GM12891 (cell line): ENCODE measurements around the gene B3GNT8.

Experiments
- PAX5 ChIP-seq: IDR thresholded peaks from 2 replicates; pipeline ENCODE4 v1.6.1; 2011; ENCODE audit warnings: low read length, moderate library complexity, mild to moderate bottlenecking; ENCODE audit not compliant: insufficient read depth, severe bottlenecking
- POLR2A ChIP-seq: IDR thresholded peaks from 2 replicates; pipeline ENCODE4 v1.6.1; 2011; ENCODE audit warnings: low read depth, low read length, control low read depth
- POLR2AphosphoS5 ChIP-seq: IDR thresholded peaks from 2 replicates; pipeline ENCODE4 v1.6.1; 2011; ENCODE audit warnings: low read depth, low read length, control low read depth
- POU2F2 ChIP-seq: IDR thresholded peaks from 2 replicates; pipeline ENCODE4 v1.6.1; 2011; ENCODE audit warnings: low read depth, mild to moderate bottlenecking, control low read depth, low read length, moderate library complexity
- SPI1 ChIP-seq: IDR thresholded peaks from 2 replicates; pipeline ENCODE4 v1.6.1; 2011; ENCODE audit warnings: low read depth, low read length, control low read depth
- TAF1 ChIP-seq: IDR thresholded peaks from 2 replicates; pipeline ENCODE4 v1.6.1; 2011; ENCODE audit warnings: low read depth, low read length, control low read depth

- TF ChIP-seq SPI1: no peak
- TF ChIP-seq POLR2A: no peak
- TF ChIP-seq PAX5: no peak
- no peak for TF ChIP-seq TAF1
- no peak for TF ChIP-seq POLR2AphosphoS5
- no peak for TF ChIP-seq POU2F2
These were observed 30.1 kb upstream of the B3GNT8 start for GRCh38 chr19:41457241-41457640.
